Fibroblast of lung (primary cell): ENCODE results near the gene NAV3. TPM values are rescaled to one million over a fixed set of nuclear protein-coding genes. Genes with fewer than 3 reads are reported as not detected.

Experiments
- DNase-seq, 2 donors: peaks; one replicate each; pipeline versions ENCODE4 v3.0.0 to v3.0.0-alpha.2; 2010; ENCODE audit warnings: low read depth in 2 of 2
- H2AFZ ChIP-seq: 2 replicates; pipeline ENCODE4 v1.5.1; 2012; ENCODE audit warnings: low read length, control low read depth, inconsistent platforms
- H3K27ac ChIP-seq: 2 replicates; pipeline ENCODE4 v1.5.1; 2011; ENCODE audit warnings: low read length, control low read depth; ENCODE audit not compliant: insufficient read depth
- H3K27me3 ChIP-seq: 2 replicates; pipeline ENCODE4 v1.5.1; 2011; ENCODE audit warnings: mild to moderate bottlenecking, low read length; ENCODE audit not compliant: control insufficient read depth, insufficient read depth
- H3K36me3 ChIP-seq: 2 replicates; pipeline ENCODE4 v1.5.1; 2011; ENCODE audit warnings: low read length; ENCODE audit not compliant: control insufficient read depth, insufficient read depth
- H3K4me1 ChIP-seq: 2 replicates; pipeline ENCODE4 v1.5.1; 2011; ENCODE audit warnings: low read length; ENCODE audit not compliant: control insufficient read depth, insufficient read depth; ENCODE audit errors: extremely low read depth
- H3K4me2 ChIP-seq: 2 replicates; pipeline ENCODE4 v1.5.1; 2011; ENCODE audit warnings: low read length, control low read depth; ENCODE audit not compliant: insufficient read depth; ENCODE audit errors: extremely low read depth
- H3K4me3 ChIP-seq, 4 experiments: fragments of 200-600 bp in 1 of 4; sonication (generic) in 1 of 4; replicated peaks in 1 of 4; 2 replicates each; pipeline ENCODE4 v1.5.1; 2011 to 2016; ENCODE audit warnings: low read length in 4 of 4, low read depth in 3 of 4, mild to moderate bottlenecking in 3 of 4, control low read depth in 2 of 4, inconsistent platforms in 1 of 4, mixed read lengths in 1 of 4; ENCODE audit not compliant: insufficient read depth in 1 of 4; ENCODE audit errors: control extremely low read depth in 1 of 4
- H3K79me2 ChIP-seq: 2 replicates; pipeline ENCODE4 v1.5.1; 2012; ENCODE audit warnings: mild to moderate bottlenecking, low read length, inconsistent platforms; ENCODE audit not compliant: control insufficient read depth, insufficient read depth
- H3K9ac ChIP-seq: 2 replicates; pipeline ENCODE4 v1.5.1; 2011; ENCODE audit warnings: mild to moderate bottlenecking, low read length, control low read depth; ENCODE audit not compliant: insufficient read depth
- H3K9me3 ChIP-seq: 2 replicates; pipeline ENCODE4 v1.5.1; 2012; ENCODE audit warnings: low read depth, low read length; ENCODE audit not compliant: control insufficient read depth, insufficient read depth
- H4K20me1 ChIP-seq: 2 replicates; pipeline ENCODE4 v1.5.1; 2011; ENCODE audit warnings: low read length; ENCODE audit not compliant: control insufficient read depth, insufficient read depth; ENCODE audit errors: extremely low read depth
- EZH2 ChIP-seq: IDR thresholded peaks from 2 replicates; pipeline ENCODE4 v1.5.1; 2012; ENCODE audit warnings: low read length, control low read depth, mild to moderate bottlenecking; ENCODE audit errors: missing control alignments
- polyA plus RNA-seq, 2 donors: library from polyadenylated mRNA; depleted of rRNA in 1 of 2; stranded (reverse) in 1 of 2; unstranded in 1 of 2; fragments of >200 nt; gene quantifications; 2 replicates each; pipeline ENCODE4 v1.2.1, GENCODE V29; 2011 to 2012; ENCODE audit warnings: missing spikeins in 1 of 2
- total RNA-seq: library from RNA; depleted of rRNA; stranded (reverse); fragments of >200 nt; gene quantifications from 2 replicates; pipeline ENCODE4 v1.2.1, GENCODE V29; 2014
- TF ChIP-seq, protein P1 (sequence below), 2 donors: IDR thresholded peaks in 1 of 2; conservative IDR thresholded peaks in 1 of 2; 1 replicate in 1 of 2; 2 replicates in 1 of 2; pipeline ENCODE4 v1.5.1; 2011 to 2012; ENCODE audit warnings: low read length in 2 of 2, control low read depth in 1 of 2, inconsistent platforms in 1 of 2, low read depth in 1 of 2, mild to moderate bottlenecking in 1 of 2

NAV3 gene
- total and polyA plus RNA-seq, 2 donors (not counting 1 experiment from before 2014, with no cell fraction given), result 30.8 to 60.6 TPM

DNA sequence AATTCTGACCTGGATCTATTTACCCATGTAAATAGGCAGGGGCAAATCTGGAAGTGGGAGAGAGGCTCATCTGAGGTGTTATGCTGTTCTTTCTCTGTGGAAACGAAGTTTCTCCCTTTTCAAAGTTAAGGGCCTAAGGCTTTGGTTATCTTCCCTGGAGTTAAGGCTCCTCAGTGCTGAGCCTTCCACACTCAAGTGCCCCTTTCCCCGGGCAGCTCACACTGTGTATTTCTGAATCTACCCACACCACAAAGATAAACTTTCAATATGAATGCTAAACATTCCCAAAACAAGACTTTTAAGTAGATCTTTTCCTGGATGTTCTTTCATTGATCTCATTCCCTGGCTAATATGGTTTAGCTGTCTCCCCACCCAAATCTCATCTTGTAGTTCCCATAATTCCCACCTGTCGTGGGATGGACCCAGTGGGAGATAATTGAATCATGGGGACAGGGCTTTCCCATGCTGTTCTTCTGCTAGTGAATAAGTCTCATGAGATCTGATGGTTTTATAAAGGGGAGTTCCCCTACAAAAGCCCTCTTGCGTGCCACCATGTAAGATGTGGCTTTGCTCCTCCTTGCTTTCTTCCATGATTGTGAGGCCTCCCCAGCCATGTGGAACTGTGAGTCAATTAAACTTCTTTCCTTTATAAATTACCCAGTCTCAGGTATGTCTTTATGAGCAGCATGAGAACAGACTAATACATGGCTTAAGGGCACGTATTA lies 251.1 kb downstream of the NAV3 start:
- Histone ChIP-seq H4K20me1 (no peaks in the 10 kb centered on the region), H3K27me3 (no peaks in the 10 kb centered on the region), H3K4me2 (no peak overlapping the region), H3K4me1 (peaks cover 4% of the 10 kb centered on the region), H2AFZ (no peak overlapping the region), H3K27ac (no peak overlapping the region), H3K79me2 (peaks cover 5% of the 10 kb centered on the region), H3K9me3 (no peaks in the 10 kb centered on the region), H3K36me3 (no peaks in the 10 kb centered on the region), H3K4me3 (no peak overlapping the region), H3K9ac (no peak overlapping the region)
- TF ChIP-seq EZH2, result no peak
- TF ChIP-seq, protein P1, sequence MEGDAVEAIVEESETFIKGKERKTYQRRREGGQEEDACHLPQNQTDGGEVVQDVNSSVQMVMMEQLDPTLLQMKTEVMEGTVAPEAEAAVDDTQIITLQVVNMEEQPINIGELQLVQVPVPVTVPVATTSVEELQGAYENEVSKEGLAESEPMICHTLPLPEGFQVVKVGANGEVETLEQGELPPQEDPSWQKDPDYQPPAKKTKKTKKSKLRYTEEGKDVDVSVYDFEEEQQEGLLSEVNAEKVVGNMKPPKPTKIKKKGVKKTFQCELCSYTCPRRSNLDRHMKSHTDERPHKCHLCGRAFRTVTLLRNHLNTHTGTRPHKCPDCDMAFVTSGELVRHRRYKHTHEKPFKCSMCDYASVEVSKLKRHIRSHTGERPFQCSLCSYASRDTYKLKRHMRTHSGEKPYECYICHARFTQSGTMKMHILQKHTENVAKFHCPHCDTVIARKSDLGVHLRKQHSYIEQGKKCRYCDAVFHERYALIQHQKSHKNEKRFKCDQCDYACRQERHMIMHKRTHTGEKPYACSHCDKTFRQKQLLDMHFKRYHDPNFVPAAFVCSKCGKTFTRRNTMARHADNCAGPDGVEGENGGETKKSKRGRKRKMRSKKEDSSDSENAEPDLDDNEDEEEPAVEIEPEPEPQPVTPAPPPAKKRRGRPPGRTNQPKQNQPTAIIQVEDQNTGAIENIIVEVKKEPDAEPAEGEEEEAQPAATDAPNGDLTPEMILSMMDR (conservative IDR thresholded peaks at IDR 0.05 in 1 of 2, IDR thresholded peaks at IDR 0.05 in 1 of 2; ENCODE audit: low read depth in 1 of 2, low read length in 2 of 2), result no peak
- no peak for DNase-seq

DNA sequence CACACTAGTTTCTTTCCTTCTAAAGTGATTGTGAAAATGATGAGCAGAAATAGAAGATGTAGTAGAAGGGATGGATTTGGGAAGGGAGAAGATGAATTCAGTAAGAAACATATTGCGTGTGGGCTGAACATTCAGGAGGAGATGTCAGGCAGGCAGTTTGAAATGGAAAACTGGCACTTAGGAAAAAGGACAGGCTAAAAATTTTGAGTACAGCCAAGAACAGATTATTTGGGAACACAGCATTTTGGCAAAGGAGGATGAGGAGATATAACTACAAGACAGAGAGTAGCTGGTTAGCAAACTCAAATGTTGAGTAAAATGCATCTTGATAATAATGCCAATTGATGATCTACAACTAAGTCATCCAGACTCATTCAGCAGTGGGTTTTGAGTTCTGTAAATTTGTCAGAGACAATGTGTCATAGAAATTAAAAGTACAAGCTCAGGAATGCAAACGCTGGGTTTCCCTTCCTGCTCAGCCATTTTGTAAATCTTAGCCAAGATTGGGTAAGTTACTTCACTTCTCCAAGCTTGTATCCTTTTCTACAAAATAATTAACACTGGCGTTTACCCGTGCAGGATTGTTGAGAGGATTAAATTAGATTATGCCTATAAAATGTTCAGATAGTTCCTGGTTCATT lies 255.0 kb downstream of the NAV3 start:
- no peaks in the 10 kb centered on the region for H4K20me1 ChIP-seq
- DNase-seq, result peak; percentile 32 to 71
- no peaks in the 10 kb centered on the region for H3K27me3 ChIP-seq
- no peak overlapping the region for H2AFZ ChIP-seq
- peaks cover 10% of the 10 kb centered on the region for H3K4me1 ChIP-seq
- H3K9ac ChIP-seq, result no peak overlapping the region
- no peaks in the 10 kb centered on the region for H3K36me3 ChIP-seq
- H3K27ac ChIP-seq, result peak overlapping the region; percentile 16
- peaks cover 13% of the 10 kb centered on the region for H3K79me2 ChIP-seq
- no peak for TF ChIP-seq EZH2
- TF ChIP-seq, protein P1 (conservative IDR thresholded peaks at IDR 0.05 in 1 of 2, IDR thresholded peaks at IDR 0.05 in 1 of 2; ENCODE audit: low read depth in 1 of 2, low read length in 2 of 2), result no peak
- no peak overlapping the region for H3K4me2 ChIP-seq
- no peaks in the 10 kb centered on the region for H3K9me3 ChIP-seq
- no peak overlapping the region for H3K4me3 ChIP-seq

DNA sequence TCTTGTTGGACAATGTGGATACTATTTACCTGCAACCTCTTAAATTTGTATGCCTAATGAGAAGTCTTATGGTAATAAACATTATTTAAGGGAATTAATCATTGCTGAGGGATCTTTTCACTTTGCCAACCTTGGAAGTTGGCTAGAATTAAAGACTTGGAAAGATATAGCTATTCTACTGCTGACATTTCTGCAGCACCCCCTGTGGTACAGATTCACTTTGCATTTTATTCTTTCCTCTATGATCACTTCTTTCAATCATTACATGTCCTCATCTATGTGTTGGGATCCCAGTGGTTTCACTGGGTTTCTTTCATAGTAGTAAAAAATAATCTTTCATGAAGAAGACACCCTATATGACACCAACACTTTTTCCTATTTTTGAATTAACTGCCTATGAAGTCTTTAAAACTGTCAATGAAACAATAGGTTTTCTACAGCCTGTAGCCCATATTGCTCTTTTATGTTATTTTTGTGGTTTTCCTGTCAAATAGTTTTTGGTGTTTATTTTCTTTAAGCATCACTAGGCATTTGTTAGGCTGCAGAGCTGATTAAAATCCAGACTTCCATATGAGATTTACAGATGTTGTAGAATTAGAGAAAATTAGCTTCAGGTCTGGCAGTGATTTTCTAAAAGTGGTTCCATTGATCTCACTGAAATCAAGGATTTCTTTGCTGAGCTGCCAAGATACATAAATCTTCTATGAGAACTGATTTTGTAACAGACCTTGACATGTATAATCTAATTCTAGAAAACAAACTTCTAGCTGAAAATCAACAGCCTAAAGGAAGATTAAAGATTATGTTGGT lies 256.1 kb downstream of the NAV3 start:
- no peak for DNase-seq
- peak overlapping the region; percentile 25 for H3K4me2 ChIP-seq
- H4K20me1 ChIP-seq, result no peaks in the 10 kb centered on the region
- no peak overlapping the region for H3K9ac ChIP-seq
- no peaks in the 10 kb centered on the region for H3K36me3 ChIP-seq
- H3K79me2 ChIP-seq, result peaks cover 10% of the 10 kb centered on the region
- H3K4me1 ChIP-seq, result peaks cover 10% of the 10 kb centered on the region
- no peak for TF ChIP-seq EZH2
- TF ChIP-seq, protein P1 (conservative IDR thresholded peaks at IDR 0.05 in 1 of 2, IDR thresholded peaks at IDR 0.05 in 1 of 2; ENCODE audit: low read depth in 1 of 2, low read length in 2 of 2), result peak in 1 of 2 donors; percentile 36
- no peaks in the 10 kb centered on the region for H3K27me3 ChIP-seq
- H3K4me3 ChIP-seq, result no peak overlapping the region
- H3K9me3 ChIP-seq, result no peaks in the 10 kb centered on the region
- H2AFZ ChIP-seq, result no peak overlapping the region
- no peak overlapping the region for H3K27ac ChIP-seq
